Measurements from ENCODE around the gene LSM2. TPM values are rescaled to one million over a fixed set of nuclear protein-coding genes. Genes with fewer than 3 reads are reported as not detected.

LSM2 gene
- total and polyA plus RNA-seq, 9 of the 15 experiments (the other 6 are each of a cell fraction or from before 2014, with no cell fraction given) = 154 to 407 (median 223) TPM

- BruUV-seq (replicated peaks) = no TSS peak
- intact Hi-C loops (cut with micrococcal nuclease) (loop anchor here (1.0 to 2.0 kb wide), 3 partner anchors 59 to 151 kb away; no protein-coding TSS in a partner anchor), in situ Hi-C loops (cut with MboI) (no loop called here)
- Histone ChIP-seq H3K36me3 (ENCODE audit: control insufficient read depth, insufficient read depth, low read length) (peaks cover 28% of the 10 kb centered on the region; the same call in 2 of the 3 replicates), H4K20me1 (replicated peaks; ENCODE audit: control insufficient read depth, insufficient read depth, low read length) (peaks cover 5% of the 10 kb centered on the region; the same call in 1 of the 2 replicates), H3K4me2 (ENCODE audit: insufficient read depth, low read length) (peak overlapping the region; percentile 77), H3K27ac (ENCODE audit: extremely low read depth, low read depth, low read length) (peak overlapping the region; percentile 66), H3K9ac (ENCODE audit: insufficient read depth in 1 of 2, low read depth in 2 of 2, low read length in 2 of 2) (peak overlapping the region; percentile 70 to 85), H3K4me3 (peak overlapping the region; percentile 52), H3K4me1 (replicated peaks in 1 of 2; ENCODE audit: control insufficient read depth in 2 of 2, insufficient read depth in 2 of 2, low read length in 2 of 2) (peaks cover 30 to 51% of the 10 kb centered on the region in 2 experiments), H3K9me3 (replicated peaks; ENCODE audit: control insufficient read depth, insufficient read depth, low read depth, low read length) (no peaks in the 10 kb centered on the region), H3K79me2 (ENCODE audit: control insufficient read depth, insufficient read depth, low read length) (peaks cover 62% of the 10 kb centered on the region), H3K9me1 (ENCODE audit: control insufficient read depth, insufficient read depth, low read length) (no peaks in the 10 kb centered on the region), H2AFZ (ENCODE audit: low read depth, low read length) (no peak overlapping the region), H3K27me3 (ENCODE audit: control insufficient read depth in 2 of 2, insufficient read depth in 2 of 2, low read length in 2 of 2) (no peaks in the 10 kb centered on the region)
- ChIA-PET CTCF (ENCODE audit: low intra/inter-chr PET ratio) (interaction anchor here (1.1 to 2.8 kb wide), 3 partner anchors 35 to 60 kb away, joined by 5 to 24 read pairs (median 10); partner anchors contain the start of gene VARS1), POLR2A (interaction anchor here (0.6 to 13.1 kb wide), 44 partner anchors 9 to 1007 kb away, joined by 3 to 229 read pairs (median 4); partner anchors contain the start of genes BAG6, C6orf47, CLIC1 and DDAH2)
- 2% methylated on average over 6 of the region's 6 CpGs for WGBS (ENCODE audit: insufficient coverage, low coverage, missing lambda C conversion rate)
- no peak for FAIRE-seq
- ATAC-seq = no peak
- no peak for DNase-seq (ENCODE audit: extremely low read depth in 1 of 4, low spot score in 3 of 4)
- peak in 1 of 2 experiments; percentile 19; a peak in 1 of 4 replicates for TF ChIP-seq NRF1 (conservative IDR thresholded peaks at IDR 0.05 in 1 of 2, IDR thresholded peaks at IDR 0.05 in 1 of 2)
- no peak for TF ChIP-seq ZNF239 (CRISPR knock-in tag; IDR thresholded peaks at IDR 0.05)
- peak; percentile 20 for TF ChIP-seq CCNT2 (IDR thresholded peaks at IDR 0.05; ENCODE audit: borderline replicate concordance, extremely low read depth, insufficient read length, low read depth, low read length)
- TF ChIP-seq ARNT (IDR thresholded peaks at IDR 0.05) = no peak
- peak; percentile 65 for TF ChIP-seq NKRF (IDR thresholded peaks at IDR 0.05; ENCODE audit: borderline replicate concordance)
- no peak for TF ChIP-seq ARID3A (IDR thresholded peaks at IDR 0.05; ENCODE audit: borderline replicate concordance, low read depth, low read length)
- peak in 1 of 2 experiments; percentile 62; a peak in 2 of 4 replicates for TF ChIP-seq ZNF318 (IDR thresholded peaks at IDR 0.05; ENCODE audit: borderline replicate concordance in 1 of 2, low read depth in 1 of 2)
These were observed 24.1 kb upstream of the LSM2 start for GRCh38 chr6:31830886-31831335.
